ENCODE measurements around the gene BCAS3.

The BCAS3 gene

DNA sequence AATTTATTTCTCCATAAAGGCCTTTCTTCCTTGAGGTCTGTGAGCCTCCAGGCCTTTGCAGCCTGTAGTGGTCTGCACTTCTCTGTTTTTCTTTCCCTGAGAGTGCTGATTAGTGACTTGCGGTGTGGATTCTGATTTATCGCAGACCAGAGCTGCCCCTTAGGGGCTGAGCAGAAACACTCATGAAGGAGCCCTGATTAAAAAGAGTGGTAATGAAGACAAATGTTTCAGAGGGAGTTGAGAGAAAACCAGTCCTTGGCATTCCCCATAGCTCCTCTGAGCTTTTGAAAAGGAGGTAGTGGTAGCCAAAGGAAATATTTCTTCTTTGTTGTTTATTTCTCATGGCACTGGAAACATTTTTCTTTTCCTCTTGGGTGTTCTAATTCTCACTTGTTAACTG is 453.9 kb downstream of the BCAS3 start:
- no peak for ATAC-seq
- TF ChIP-seq TCF4 (CRISPR knock-in tag; IDR thresholded peaks at IDR 0.05; ENCODE audit: borderline replicate concordance) (peak; percentile 60), CSDC2 (CRISPR knock-in tag; IDR thresholded peaks at IDR 0.05) (no peak)
- TF ChIP-seq, protein P1, sequence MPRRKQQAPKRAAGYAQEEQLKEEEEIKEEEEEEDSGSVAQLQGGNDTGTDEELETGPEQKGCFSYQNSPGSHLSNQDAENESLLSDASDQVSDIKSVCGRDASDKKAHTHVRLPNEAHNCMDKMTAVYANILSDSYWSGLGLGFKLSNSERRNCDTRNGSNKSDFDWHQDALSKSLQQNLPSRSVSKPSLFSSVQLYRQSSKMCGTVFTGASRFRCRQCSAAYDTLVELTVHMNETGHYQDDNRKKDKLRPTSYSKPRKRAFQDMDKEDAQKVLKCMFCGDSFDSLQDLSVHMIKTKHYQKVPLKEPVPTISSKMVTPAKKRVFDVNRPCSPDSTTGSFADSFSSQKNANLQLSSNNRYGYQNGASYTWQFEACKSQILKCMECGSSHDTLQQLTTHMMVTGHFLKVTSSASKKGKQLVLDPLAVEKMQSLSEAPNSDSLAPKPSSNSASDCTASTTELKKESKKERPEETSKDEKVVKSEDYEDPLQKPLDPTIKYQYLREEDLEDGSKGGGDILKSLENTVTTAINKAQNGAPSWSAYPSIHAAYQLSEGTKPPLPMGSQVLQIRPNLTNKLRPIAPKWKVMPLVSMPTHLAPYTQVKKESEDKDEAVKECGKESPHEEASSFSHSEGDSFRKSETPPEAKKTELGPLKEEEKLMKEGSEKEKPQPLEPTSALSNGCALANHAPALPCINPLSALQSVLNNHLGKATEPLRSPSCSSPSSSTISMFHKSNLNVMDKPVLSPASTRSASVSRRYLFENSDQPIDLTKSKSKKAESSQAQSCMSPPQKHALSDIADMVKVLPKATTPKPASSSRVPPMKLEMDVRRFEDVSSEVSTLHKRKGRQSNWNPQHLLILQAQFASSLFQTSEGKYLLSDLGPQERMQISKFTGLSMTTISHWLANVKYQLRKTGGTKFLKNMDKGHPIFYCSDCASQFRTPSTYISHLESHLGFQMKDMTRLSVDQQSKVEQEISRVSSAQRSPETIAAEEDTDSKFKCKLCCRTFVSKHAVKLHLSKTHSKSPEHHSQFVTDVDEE (CRISPR knock-in tag; IDR thresholded peaks at IDR 0.05), result peak; percentile 26; the same call in 1 of the 2 replicates

DNA sequence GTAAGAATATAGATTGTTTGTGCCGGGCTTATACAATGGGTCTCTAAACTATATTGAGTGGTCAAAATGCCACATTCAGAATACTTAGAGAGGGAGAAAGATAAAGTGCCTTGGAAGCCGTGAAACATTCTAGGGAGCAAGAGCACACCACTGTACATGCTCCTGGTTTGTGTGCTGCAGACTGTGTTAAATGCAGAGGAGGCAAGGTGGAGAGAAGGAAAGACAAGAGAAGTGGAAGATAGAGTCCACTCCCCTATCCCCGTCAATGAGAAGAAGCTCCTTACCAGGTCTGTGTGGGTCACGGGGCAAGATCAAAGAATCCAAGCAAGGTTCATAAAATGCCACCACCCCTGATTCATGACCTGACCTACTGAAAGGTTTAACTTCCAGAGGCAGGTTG is 454.9 kb downstream of the BCAS3 start:
- ATAC-seq, result peak; percentile 52
- TF ChIP-seq CSDC2 (CRISPR knock-in tag; IDR thresholded peaks at IDR 0.05) (no peak), PPARA (CRISPR knock-in tag; IDR thresholded peaks at IDR 0.05; ENCODE audit: borderline replicate concordance) (no peak), ZNF565 (CRISPR knock-in tag; conservative IDR thresholded peaks at IDR 0.05; ENCODE audit: low read depth) (no peak), SNAI2 (CRISPR knock-in tag; IDR thresholded peaks at IDR 0.05) (no peak), ISL1 (CRISPR knock-in tag; IDR thresholded peaks at IDR 0.05) (no peak), TOX (CRISPR knock-in tag; IDR thresholded peaks at IDR 0.05; ENCODE audit: borderline replicate concordance) (no peak), ZC3H10 (CRISPR knock-in tag; IDR thresholded peaks at IDR 0.05) (no peak), ESRRG (CRISPR knock-in tag; IDR thresholded peaks at IDR 0.05) (no peak), OSR1 (CRISPR knock-in tag; IDR thresholded peaks at IDR 0.05) (no peak)
- TF ChIP-seq, protein P2, sequence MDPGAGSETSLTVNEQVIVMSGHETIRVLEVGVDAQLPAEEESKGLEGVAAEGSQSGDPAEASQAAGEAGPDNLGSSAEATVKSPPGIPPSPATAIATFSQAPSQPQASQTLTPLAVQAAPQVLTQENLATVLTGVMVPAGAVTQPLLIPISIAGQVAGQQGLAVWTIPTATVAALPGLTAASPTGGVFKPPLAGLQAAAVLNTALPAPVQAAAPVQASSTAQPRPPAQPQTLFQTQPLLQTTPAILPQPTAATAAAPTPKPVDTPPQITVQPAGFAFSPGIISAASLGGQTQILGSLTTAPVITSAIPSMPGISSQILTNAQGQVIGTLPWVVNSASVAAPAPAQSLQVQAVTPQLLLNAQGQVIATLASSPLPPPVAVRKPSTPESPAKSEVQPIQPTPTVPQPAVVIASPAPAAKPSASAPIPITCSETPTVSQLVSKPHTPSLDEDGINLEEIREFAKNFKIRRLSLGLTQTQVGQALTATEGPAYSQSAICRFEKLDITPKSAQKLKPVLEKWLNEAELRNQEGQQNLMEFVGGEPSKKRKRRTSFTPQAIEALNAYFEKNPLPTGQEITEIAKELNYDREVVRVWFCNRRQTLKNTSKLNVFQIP (CRISPR knock-in tag; IDR thresholded peaks at IDR 0.05; ENCODE audit: borderline replicate concordance, low read depth), result no peak
- TF ChIP-seq, protein P3, sequence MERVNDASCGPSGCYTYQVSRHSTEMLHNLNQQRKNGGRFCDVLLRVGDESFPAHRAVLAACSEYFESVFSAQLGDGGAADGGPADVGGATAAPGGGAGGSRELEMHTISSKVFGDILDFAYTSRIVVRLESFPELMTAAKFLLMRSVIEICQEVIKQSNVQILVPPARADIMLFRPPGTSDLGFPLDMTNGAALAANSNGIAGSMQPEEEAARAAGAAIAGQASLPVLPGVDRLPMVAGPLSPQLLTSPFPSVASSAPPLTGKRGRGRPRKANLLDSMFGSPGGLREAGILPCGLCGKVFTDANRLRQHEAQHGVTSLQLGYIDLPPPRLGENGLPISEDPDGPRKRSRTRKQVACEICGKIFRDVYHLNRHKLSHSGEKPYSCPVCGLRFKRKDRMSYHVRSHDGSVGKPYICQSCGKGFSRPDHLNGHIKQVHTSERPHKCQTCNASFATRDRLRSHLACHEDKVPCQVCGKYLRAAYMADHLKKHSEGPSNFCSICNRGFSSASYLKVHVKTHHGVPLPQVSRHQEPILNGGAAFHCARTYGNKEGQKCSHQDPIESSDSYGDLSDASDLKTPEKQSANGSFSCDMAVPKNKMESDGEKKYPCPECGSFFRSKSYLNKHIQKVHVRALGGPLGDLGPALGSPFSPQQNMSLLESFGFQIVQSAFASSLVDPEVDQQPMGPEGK (CRISPR knock-in tag; IDR thresholded peaks at IDR 0.05; ENCODE audit: borderline replicate concordance), result no peak
- TF ChIP-seq, protein P1 (CRISPR knock-in tag; IDR thresholded peaks at IDR 0.05), result no peak

DNA sequence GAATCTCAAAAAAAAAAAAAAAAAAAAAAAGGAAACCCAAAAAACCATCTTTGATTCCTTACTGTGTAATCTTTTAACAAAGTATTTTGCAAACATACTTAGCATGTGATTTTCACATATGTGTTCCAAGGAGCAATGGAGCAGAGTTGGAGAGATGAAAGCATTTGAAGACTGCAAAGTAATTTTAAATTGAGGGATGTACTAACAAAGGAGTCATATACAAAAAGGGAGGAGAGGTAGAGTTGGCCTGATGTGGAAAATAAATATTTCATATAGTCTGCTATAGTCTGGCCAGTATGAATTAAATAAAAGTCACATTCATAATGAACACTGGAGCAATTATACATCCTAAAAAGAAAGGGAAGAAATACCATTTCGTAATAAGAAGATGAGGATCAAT is 456.2 kb downstream of the BCAS3 start:
- ATAC-seq, result no peak
- TF ChIP-seq ZNF70 (CRISPR knock-in tag; IDR thresholded peaks at IDR 0.05) (peak; percentile 93), BACH2 (CRISPR knock-in tag; IDR thresholded peaks at IDR 0.05; ENCODE audit: borderline replicate concordance) (no peak), TOX (CRISPR knock-in tag; IDR thresholded peaks at IDR 0.05; ENCODE audit: borderline replicate concordance) (no peak)

DNA sequence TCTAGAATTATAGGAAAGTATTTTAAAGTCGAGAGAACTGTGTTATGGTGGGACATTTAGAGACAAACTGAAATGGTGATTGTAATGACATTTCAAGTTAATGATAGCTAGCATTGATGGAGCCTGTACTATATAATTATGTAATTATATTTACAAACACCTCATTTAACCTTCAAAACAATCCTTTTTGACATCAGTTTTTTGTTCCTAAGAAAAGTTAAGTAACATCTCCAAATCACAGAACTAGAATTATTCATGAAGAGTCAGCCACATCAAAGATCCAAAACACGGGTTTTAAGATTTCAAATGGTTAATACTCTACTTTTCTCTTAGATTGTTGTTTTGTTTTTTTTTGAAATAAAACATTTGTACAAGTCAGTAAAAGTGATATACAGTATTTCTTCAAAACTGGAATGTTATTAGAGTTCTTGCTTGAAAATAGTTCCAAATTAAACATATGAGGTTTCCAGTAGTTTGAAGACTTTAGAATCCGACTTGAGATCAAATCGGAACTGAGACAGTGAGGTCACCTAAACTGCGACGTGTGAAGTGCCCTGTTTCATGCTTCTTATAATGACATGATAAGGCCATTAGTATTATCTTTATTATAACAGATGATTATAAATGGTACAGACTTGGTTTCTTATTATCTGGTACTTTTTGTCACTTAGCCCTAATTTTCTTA is 457.0 kb downstream of the BCAS3 start:
- no peak for ATAC-seq
- TF ChIP-seq ZNF70 (CRISPR knock-in tag; IDR thresholded peaks at IDR 0.05) (no peak), ZC3H10 (CRISPR knock-in tag; IDR thresholded peaks at IDR 0.05) (no peak), BACH2 (CRISPR knock-in tag; IDR thresholded peaks at IDR 0.05; ENCODE audit: borderline replicate concordance) (no peak), ZNF565 (CRISPR knock-in tag; conservative IDR thresholded peaks at IDR 0.05; ENCODE audit: low read depth) (no peak), TCF4 (CRISPR knock-in tag; IDR thresholded peaks at IDR 0.05; ENCODE audit: borderline replicate concordance) (no peak), ISL1 (CRISPR knock-in tag; IDR thresholded peaks at IDR 0.05) (no peak), GLIS3 (CRISPR knock-in tag; IDR thresholded peaks at IDR 0.05) (no peak), ZFP3 (CRISPR knock-in tag; IDR thresholded peaks at IDR 0.05) (no peak), ARNTL (CRISPR knock-in tag; IDR thresholded peaks at IDR 0.05; ENCODE audit: borderline replicate concordance, low read depth) (no peak), ESRRG (CRISPR knock-in tag; IDR thresholded peaks at IDR 0.05) (no peak), PPARA (CRISPR knock-in tag; IDR thresholded peaks at IDR 0.05; ENCODE audit: borderline replicate concordance) (no peak), TOX (CRISPR knock-in tag; IDR thresholded peaks at IDR 0.05; ENCODE audit: borderline replicate concordance) (no peak)
- TF ChIP-seq, protein P2 (CRISPR knock-in tag; IDR thresholded peaks at IDR 0.05; ENCODE audit: borderline replicate concordance, low read depth), result no peak
- TF ChIP-seq, protein P4, sequence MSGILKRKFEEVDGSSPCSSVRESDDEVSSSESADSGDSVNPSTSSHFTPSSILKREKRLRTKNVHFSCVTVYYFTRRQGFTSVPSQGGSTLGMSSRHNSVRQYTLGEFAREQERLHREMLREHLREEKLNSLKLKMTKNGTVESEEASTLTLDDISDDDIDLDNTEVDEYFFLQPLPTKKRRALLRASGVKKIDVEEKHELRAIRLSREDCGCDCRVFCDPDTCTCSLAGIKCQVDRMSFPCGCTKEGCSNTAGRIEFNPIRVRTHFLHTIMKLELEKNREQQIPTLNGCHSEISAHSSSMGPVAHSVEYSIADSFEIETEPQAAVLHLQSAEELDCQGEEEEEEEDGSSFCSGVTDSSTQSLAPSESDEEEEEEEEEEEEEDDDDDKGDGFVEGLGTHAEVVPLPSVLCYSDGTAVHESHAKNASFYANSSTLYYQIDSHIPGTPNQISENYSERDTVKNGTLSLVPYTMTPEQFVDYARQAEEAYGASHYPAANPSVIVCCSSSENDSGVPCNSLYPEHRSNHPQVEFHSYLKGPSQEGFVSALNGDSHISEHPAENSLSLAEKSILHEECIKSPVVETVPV (CRISPR knock-in tag; IDR thresholded peaks at IDR 0.05), result no peak
- TF ChIP-seq, protein P3 (CRISPR knock-in tag; IDR thresholded peaks at IDR 0.05; ENCODE audit: borderline replicate concordance), result no peak
